Embryonic facial prominence (tissue), 1 donor: ENCODE results near the gene C1QTNF8.

Experiments
- DNase-seq: peaks from one replicate; pipeline ENCODE4 v3.0.0-alpha.2; 2016; ENCODE audit errors: extremely low spot score

C1QTNF8 gene

DNA sequence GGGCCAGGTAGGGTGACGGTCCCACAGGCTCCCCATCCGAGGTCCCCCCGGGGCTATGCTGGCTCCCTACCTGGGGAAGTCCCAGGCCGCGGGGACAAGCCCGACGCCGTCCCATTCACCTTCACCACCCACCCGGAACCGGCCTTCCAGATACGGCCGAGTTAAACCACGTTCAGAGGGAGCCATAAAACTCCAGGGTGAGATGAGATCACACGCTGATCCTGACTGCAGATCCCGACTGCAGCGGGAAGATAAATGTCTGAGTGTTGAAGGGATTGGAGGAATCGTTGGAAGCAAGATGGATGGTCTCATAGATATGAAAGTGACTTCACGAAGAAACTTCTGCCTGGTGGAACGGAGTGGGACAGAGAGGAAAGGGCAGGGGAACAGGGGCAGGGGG lies 13.6 kb upstream of the C1QTNF8 start:
- DNase-seq = no peak

- DNase-seq = no peak
Measured at GRCh38 chr16:1108299-1109252, 12.5 kb upstream of the C1QTNF8 start.

DNA sequence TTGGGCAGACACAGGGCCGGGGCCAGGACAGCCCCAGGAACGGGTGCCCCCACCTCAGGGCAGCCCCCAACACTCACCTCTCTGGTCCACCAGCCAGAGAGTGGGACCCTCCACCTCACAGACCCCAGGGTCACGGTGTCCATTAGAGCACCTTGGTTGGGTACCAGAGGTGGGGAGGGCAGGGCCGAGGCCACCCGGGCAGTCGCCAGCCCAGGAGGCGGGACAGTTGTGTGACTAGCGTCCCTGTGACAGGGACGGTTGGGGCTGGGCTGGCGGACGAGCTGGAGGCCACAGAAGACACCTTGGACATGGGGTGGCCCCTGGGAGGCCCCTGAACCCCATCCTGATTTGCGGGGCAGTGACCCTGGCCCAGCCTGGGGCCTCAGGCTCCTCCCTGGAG lies 11.7 kb upstream of the C1QTNF8 start:
- no peak for DNase-seq

GRCh38 chr16:1107141-1107540 lies 11.1 kb upstream of the C1QTNF8 start:
- DNase-seq = no peak

DNA sequence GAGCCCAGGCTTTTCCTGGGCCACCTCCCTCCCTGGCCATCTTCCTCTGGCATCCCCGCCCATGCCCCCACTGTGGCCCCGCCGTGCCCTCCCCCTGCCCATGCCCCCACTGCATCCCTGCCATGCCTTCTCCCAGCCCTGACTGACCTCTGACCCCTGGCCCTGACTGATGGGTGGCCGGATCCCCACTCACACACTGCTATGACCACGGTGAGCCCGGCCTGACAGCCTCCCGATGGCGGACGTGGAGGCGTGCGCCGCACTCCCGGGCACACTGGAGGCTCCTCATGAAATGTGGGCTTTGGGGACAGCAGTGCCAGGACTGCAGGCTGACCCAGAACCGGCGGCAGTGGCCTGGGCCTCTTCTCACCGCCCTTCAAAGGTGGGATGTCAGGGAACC lies 10.6 kb upstream of the C1QTNF8 start:
- no peak for DNase-seq

GRCh38 chr16:1105888-1106620 lies 10.0 kb upstream of the C1QTNF8 start:
- no peak for DNase-seq

DNA sequence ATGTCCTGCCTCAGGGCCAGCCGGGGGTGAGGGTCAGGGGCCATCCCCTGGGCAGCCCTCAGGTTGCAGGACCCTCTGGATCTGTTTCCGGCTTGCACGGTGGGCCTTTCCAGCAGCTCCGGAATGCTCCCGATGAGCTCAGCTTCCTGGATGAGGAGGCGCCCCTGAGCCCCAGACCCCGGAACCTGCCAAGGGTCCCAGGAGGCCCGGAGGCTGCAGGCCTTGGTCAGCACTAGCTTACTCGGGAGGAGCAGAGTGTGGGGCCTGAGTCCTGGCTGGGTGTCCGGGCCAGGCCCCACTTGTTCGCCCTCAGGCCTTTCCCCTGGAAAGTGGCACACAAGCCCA lies 7.6 kb upstream of the C1QTNF8 start:
- DNase-seq = no peak

GRCh38 chr16:1102921-1103635 lies 7.0 kb upstream of the C1QTNF8 start:
- DNase-seq = peak; percentile 14

- DNase-seq = no peak
Measured at GRCh38 chr16:1102333-1102700, 6.3 kb upstream of the C1QTNF8 start.

DNA sequence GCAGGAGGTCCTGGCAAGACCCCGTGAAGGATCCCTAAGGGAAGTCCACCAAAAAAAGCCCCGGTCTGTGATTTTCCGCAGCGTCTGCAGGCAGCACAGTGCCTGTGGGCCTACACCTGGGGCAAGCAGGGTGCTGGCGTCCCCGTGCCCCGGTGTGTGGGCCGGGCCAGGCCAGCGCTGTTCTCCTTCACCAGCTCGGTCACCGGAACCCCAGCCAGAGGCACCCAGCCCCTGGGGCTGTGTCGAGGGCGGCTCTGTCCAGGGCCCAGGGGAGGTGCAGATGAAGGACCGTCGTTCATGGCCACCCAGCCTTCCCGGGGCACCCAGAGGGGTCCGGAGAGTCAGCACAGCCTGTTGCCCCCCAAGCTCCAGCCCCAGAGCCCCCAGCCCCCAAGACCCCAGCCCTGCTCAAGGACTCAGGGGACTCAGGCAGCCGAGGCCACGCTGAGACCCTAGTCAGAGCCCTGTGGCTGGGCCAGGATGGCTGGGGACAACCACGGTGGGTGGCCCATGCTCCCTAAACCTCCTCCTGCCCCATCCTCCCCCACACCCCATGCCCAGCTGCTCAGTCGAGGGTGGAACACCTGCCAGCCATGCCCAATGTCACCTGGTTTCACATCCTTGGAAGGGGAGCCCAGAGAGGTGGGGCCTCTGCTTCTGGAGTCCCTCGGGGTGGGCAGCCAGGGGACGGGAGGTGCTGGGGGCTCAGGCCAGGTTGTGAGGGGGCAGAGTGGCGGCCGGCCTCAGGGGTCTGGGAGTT lies 5.7 kb upstream of the C1QTNF8 start:
- DNase-seq = no peak

GRCh38 chr16:1101133-1101532 lies 5.1 kb upstream of the C1QTNF8 start:
- no peak for DNase-seq

- DNase-seq = no peak
Measured at GRCh38 chr16:1100084-1100800, 4.2 kb upstream of the C1QTNF8 start.

DNA sequence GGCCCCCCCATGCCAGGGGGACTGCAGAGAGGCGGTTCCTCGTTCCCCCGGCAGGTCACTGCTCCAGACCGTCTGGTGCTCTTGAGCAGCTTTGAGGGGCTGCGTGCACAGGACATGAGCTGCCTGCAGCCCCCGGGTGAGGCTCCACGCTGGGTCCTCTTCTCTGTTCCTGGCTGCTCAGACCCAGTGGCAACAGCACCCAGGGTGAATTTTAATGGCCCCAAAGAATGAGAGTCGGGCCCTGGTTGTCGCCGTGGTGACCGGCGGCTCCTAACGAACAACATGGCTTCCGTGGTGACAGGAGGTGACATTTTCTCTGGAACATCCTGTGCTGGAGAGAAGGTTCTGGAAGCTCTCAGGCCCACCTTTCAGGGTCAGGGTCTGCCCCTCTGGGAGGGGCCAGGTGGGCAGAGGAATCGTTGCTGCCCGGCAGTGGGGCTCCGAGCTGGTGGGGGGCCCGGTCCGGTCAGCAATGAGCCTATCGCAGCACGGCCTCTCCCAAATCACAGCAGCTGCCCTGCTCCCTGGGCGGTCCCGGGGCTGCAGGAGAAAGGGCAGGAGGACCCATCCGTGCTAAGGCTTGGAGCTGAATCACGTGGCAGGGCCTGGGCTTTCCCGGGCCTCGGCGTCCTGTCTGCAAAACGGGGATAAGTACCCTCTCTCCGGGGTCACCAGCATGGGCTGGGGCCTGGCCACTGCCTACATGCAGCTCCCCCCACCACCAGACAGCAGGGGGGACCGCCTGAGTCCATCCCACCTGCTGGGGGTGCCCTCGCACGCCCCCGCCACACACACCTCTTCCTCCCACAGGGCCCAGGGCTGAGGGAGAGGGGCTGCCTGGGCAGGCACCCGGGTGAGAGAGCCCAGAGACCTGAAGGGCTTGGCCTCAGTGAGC lies 3.4 kb upstream of the C1QTNF8 start:
- no peak for DNase-seq

DNA sequence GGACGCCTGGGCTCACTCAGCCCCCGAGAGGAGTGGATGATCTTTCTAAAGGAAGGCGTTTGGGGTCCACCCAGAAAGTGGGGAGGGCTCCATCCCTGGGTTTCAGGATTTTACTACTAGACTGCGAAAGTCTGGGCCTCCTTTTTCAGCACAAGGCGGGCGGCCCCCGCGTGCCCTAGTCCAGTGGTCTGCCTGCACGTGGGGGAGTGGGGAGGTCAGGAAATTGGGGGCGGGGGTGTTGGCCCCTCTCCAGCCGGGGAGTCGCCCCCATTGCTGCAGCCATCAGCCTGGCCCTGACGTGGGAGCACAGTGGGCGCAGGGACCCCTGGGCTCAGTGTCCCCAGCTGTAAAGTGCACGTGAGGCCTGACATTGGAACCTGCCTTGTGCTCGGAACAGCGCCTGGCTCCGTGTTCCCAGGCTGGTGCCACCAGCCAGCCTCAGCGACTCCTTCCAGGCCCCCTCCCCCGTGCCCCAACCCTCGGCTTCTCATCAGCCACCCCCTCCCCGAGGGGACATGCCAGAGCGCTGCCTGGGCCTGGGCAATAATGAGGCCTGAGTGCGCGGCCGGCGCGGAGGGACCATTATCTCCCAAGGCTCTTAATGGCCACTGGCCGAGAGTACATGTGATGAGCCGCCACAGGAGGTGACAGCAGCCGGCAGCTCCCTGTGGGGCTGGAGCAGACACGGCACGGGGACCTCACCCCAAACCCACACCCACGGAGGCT lies 2.4 kb upstream of the C1QTNF8 start:
- DNase-seq = no peak

GRCh38 chr16:1097800-1098199 lies 1.8 kb upstream of the C1QTNF8 start:
- no peak for DNase-seq

DNA sequence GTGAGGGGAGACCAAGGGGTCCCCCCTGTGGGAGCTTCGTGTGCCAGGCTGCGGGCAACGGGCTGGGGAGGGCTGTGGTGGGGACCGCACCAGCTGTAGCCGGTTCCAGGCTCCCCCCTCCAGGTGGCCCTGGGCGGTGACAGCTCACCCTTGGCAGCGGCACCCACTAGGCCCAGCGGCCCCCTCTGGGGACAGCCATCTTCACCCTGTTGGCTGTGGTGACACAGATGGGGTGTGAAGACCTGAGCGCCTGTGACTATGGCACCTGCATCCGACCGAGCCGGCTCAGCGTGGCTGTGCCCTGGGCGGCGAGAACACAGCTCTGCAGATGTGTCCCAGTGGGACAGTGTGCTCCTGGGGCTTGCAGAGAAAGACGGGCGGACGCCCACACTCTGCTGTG lies 1.1 kb upstream of the C1QTNF8 start:
- DNase-seq = no peak

- no peak for DNase-seq
Measured at GRCh38 chr16:1095450-1096168, 435 bp downstream of the C1QTNF8 start.

DNA sequence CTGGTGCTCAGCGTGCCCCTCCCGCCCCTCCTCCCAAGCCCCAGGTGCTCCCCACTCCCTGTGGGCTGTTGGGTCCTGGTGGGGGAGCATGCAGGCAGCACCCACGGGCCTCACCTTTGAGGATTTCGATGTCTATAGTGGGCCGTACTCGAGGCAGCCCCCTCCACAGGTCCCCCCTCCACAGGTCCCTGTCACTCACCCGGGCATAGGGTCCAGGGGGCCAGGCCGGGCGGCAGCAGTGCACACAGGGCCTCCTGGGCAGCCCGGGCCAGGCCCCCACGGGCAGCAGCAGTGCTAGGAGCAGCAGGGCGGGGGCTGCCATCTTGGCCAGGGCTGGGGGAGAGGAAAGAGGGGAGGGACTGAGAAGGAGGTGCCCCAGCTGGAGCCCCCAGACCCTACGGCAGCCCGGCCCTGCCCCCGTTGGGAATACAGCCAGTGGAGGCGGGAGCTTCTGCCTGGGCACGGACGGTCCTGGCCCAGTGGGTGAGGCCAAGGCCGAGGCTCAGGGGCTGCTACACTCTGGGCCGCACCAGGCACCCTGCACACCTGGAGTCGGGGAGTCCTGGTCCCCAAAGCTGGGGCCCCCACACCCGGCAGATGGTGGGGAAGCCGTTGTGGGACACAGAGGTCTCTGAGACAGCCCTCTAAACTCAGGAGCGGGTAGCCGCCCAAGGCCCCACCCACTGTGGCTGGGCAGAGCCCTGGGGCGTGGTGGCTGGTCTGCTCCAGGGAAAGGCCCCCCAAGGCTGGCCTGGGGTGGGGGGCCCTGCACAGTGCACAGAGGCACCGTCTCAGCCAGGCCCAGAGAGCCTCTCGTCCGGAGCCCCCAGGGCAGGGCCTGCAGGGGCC lies 1.2 kb downstream of the C1QTNF8 start:
- no peak for DNase-seq
